Umbilical cord (tissue), 2 donors: Measurements from ENCODE around the gene NDNF. TPM values are rescaled to one million over a fixed set of nuclear protein-coding genes. Genes with fewer than 3 reads are reported as not detected.

Source experiments
- DNase-seq: peaks from one replicate; pipeline ENCODE4 v3.0.0-alpha.2; 2015; ENCODE audit warnings: low spot score
- total RNA-seq: library from RNA; depleted of rRNA; stranded (reverse); fragments of >200 nt; gene quantifications from one replicate; pipeline ENCODE4 v1.2.3, GENCODE V29; 2014; ENCODE audit warnings: low replicate concordance; ENCODE audit not compliant: insufficient read depth

Gene NDNF
- total RNA-seq, 1 donor from 2014 or later = 6.3 TPM

DNA sequence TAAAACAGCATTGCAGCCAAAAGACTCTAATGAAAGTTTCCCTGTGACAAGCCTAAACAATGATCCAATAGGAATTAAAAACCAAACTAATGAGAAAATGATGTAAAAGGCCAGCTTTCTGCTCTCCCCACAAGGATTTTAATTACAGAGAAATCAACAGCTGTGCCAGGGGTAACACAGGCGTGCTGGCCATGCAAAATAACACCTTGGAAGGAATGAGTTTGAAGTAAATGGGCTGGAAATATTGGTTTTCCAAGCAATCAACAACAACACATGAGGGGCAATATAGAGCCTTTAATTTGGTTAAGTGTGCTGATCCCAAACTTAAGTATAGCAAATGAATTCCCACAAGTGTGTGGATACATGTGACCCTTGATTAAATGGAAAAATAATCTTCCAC, 56.9 kb downstream of the NDNF start:
- DNase-seq = no peak

DNA sequence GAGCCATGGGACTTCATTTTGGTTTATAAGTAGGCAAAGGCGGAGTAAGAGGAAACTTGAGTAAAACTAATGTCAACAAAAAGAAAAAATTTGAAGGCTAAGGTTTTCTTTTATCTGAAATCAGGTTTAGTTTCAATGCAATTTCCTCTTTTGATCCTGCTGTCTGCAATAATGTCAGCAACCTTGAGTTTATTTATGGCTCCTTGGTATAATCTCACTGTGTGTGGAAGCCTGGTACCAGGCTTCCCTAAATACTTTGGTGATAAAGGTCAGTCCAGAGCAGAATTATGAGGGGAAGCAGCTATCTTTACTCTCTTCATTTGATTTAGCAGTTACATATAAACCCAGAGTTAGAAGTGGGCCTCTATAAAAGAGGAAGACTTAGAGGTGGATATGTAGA, 57.8 kb downstream of the NDNF start:
- no peak for DNase-seq

DNA sequence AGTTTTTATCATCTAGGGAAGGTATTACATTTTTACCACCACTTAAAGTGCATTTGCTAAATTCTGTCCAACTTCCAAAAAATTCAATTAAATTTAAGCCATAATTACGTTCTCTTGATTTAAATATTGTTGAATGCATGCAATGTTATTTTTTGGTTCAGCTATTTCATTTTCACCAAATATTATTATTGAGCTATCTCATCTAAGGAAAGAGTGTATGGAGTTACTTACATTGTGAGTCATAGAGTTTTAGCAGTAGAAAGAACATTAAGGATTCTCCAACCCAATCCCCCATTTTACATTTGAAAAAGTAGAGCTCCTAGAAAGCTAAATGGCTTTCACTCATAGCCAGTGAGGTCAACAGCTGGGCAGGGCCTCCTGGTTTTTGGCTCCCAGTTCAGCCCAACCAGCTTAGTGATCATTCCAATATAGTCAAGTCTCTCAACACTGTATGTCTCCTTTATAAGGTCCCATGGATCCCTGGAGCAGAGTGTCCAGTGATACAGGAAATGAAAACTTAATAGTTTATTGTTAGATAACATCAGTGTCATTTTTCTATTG, 60.5 kb downstream of the NDNF start:
- no peak for DNase-seq

DNA sequence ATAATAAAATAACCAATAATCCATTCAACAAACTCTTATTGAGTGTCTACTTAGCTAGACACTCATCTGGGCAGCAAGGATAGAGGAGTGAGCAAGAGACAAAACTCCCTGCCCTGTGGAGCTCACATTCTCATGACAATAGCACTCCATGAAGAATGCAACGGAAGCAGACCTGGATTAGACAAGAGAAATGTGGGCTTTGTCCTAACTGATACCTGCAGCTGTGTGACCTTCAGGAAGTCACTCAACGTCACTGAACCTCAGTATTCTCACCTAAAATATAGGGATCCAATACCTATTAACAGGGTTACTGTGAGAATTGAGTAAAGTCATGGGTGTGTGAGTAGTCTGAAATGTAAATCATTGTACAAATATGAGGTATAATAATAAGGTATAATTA, 61.2 kb downstream of the NDNF start:
- no peak for DNase-seq

DNA sequence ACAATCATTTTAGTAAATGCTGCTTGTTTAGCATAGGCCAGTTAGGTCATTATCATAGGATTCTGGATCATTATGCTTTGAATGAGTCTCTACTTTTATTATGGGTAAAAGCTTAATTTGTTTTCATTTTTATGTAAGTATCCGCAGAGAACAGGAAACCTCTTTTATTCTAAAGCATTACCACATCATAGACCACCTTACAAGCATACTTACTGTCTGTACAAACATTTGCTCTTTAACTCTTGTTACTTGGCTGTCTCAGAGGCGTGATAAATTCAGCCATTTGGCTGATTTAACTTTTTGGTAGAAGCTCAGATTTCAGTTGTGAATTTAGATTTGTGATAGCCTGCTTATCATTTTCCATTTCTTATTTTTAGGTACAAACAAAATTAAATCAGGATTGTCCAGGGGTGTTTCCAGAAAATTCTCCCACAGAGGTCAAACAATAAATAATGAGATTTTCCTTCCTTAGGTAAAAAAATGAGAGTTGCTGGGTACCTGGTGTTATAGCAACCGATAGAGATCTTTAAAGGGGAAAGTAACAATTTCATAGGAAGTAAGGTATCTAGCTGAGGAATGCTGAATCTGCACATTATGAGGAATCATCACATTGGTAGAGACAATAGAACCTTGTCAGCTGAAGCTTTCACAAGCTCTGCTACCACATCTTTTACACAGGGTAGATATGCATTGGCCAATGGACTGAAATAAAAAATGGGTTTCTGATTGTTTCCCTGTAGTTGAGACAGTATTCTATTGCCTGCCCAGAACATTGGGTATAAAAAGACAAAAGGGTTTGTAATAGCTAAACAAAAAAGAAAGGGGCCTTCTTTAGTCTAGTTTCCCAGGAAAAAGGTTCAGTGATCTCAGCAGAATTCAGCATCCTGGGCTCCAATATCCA, 62.5 kb downstream of the NDNF start:
- no peak for DNase-seq

DNA sequence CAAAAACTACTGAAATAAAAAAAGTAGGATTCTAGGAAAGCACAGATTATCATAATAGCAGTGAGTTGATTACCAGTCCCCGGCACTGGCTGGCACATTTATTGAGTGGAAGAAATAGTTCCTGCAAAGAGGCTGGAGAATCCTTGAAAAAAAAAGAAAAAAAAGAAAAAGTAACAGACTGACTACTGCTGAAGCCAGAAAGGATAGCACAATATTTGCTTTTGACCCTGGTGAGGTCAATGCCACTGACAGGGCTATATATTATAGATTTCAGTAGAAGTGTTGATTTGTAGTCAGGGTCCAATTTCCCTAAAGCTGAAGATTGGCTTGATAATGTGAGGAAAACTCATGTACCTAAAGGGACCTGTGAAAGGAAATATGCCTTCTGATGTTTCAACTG, 64.7 kb downstream of the NDNF start:
- no peak for DNase-seq

DNA sequence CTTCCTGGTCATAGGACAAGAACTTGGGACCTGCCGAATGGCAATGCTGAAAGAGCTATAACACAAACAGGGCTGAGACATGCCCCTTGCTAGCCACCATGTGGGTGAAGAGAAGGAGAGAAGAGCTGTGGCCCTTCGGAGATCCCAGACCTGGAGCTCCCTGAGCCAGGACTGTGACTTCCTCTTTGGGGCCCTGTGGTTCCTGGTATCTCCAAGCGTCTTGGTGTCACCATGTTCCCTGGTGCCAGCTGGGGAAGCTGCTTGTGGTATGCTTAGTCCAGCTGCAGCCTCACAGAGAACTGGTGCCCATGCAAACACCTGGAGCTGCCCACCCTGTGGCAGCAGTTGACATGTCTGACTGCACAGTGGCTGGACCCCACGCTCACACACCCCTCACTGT, 68.5 kb downstream of the NDNF start:
- DNase-seq = no peak

DNA sequence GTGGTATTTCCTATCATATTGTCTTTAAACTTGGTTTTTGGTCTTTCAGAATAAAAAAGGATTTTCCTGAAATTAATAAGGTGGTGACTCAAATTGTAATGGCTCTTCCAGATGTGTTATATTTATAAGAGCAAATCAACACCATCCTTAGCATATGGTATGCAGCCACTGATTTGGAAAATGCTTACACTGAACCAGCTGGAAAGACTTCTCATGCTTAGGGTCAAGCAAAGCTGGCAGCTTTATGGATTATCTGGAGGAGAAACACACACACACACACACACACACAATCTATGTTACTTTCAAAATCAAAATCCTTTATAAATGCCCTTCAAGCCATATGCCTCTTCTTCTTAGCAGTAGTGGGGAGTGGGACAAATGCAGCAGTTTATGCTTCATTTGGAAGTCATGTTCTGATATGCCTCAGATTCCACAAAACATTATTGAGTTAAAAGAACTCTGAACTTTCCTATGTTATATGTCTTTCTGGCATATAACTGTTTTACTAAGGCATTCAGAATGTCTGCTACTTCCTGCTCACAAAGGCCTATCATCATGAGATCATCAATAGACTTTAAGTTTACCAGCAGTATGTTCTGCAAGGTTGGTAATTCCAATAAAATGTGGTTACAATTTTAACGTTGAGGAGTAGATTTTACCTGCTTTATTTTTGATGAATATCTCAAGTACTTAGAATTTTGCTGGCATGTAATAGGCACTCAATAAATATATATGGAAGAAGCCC, 76.9 kb downstream of the NDNF start:
- DNase-seq = no peak

DNA sequence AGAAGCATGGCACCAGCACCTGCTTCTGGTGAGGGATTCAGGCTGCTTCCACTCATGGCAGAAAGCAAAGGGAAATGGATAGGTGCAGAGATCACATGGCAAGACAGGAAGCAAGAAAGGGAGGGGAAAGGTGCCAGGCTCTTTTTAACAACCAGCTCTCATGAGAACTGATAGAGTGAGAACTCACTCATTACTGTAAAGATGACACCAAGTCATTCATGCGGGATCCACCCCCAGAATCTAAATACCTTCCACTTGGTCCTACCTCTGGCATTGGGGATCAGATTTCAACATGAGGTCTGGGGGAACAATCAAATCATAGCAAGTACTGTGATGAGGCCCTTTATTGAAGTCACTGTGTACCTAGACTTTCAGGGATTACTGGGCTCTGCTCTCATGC, 77.8 kb downstream of the NDNF start:
- DNase-seq = no peak

DNA sequence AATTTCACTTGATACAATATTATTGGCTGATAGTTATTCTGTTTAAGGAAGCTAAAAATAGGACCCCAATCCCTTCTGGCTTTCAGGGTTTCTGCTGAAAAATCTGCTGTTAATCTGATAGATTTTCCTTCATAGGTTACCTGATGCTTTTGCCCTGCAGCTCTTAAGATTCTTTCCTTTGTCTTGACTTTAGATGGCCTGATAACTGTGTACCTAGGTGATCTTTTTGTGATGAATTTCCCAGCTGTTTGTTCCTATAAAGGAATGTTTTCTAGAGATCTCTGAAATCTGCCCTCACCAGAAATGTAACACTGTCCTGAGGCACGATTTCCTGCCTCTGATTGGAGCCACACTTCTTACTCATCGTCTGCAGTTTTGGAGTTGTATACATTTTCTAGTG, 80.5 kb downstream of the NDNF start:
- no peak for DNase-seq

DNA sequence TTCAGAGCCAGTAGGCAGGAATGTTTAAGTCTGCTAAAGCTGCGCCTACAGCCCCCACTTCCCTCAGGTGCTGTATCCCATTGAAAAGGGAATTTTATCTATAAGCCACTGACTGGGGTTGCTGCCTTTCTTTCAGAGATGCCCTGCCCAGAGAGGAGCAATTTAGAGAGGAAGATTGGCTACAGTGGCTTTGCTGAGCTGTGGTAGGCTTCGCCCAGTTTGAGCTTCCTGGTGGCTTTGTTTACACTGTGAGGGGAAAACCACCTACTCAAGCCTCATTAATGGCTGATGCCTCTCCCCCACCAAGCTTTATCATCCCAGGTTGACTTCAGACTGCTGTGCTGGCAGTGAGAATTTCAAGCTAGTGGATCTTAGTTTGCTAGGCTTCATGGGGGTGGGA, 82.1 kb downstream of the NDNF start:
- DNase-seq = no peak

Other genes starting within 250 kb of the NDNF start
- gene PRDM5, start 149.8 kb downstream of the NDNF start, total RNA-seq = 48.9 TPM
- gene TNIP3, start 91.8 kb upstream of the NDNF start, total RNA-seq = 1.2 TPM